CD14-positive monocyte (primary cell): ENCODE results near the gene PSME3. TPM values are rescaled to one million over a fixed set of nuclear protein-coding genes. Genes with fewer than 3 reads are reported as not detected.

Experiments used
- DNase-seq, 3 donors: peaks; one replicate each; pipeline ENCODE4 v3.0.0-alpha.2; 2011 to 2022
- H2AFZ ChIP-seq: 2 replicates; pipeline ENCODE4 v1.6.0; 2012; ENCODE audit warnings: mild to moderate bottlenecking, low read depth, low read length, inconsistent platforms; ENCODE audit not compliant: insufficient read depth, poor library complexity, severe bottlenecking
- H3K27ac ChIP-seq, 2 donors: 1 replicate in 1 of 2; 2 replicates in 1 of 2; pipeline ENCODE4 v1.5.1; 2012 to 2013; ENCODE audit warnings: low read length in 2 of 2, control low read depth in 1 of 2, inconsistent platforms in 1 of 2, low read depth in 1 of 2, mild to moderate bottlenecking in 1 of 2
- H3K27me3 ChIP-seq, 2 donors: one replicate each; pipeline versions ENCODE4 v1.6.0 to v1.6.1; 2011 to 2013; ENCODE audit warnings: low read length in 2 of 2; ENCODE audit not compliant: control insufficient read depth in 2 of 2, insufficient read depth in 2 of 2
- H3K36me3 ChIP-seq, 2 donors: replicated peaks in 1 of 2; 1 replicate in 1 of 2; 2 replicates in 1 of 2; pipeline versions ENCODE4 v1.5.1 to v1.6.1; 2012 to 2013; ENCODE audit warnings: low read length in 2 of 2, control low read depth in 1 of 2, inconsistent platforms in 1 of 2, mild to moderate bottlenecking in 1 of 2; ENCODE audit not compliant: insufficient read depth in 2 of 2, control insufficient read depth in 1 of 2
- H3K4me1 ChIP-seq, 2 donors: 1 replicate in 1 of 2; 2 replicates in 1 of 2; pipeline versions ENCODE4 v1.5.1 to v1.6.1; 2012 to 2013; ENCODE audit warnings: low read length in 2 of 2, control low read depth in 1 of 2, inconsistent platforms in 1 of 2, mild to moderate bottlenecking in 1 of 2, moderate library complexity in 1 of 2; ENCODE audit not compliant: insufficient read depth in 2 of 2, control insufficient read depth in 1 of 2
- H3K4me2 ChIP-seq: replicated peaks from 2 replicates; pipeline ENCODE3; 2012; ENCODE audit warnings: low read length, moderate library complexity, mild to moderate bottlenecking; ENCODE audit not compliant: poor library complexity, severe bottlenecking; ENCODE audit errors: extremely low read depth
- H3K4me3 ChIP-seq, 3 experiments: fragments of 200-600 bp in 1 of 3; sonication (generic) in 1 of 3; replicated peaks in 1 of 3; 1 replicate in 2 of 3; 2 replicates in 1 of 3; pipeline ENCODE4 v1.5.1; 2011 to 2013; ENCODE audit warnings: low read length in 3 of 3, mild to moderate bottlenecking in 3 of 3, control low read depth in 2 of 3, low read depth in 2 of 3, inconsistent platforms in 1 of 3, moderate library complexity in 1 of 3
- H3K79me2 ChIP-seq: 2 replicates; pipeline ENCODE4 v1.6.0; 2012; ENCODE audit warnings: mild to moderate bottlenecking, control low read depth, inconsistent platforms, low read length, moderate library complexity; ENCODE audit not compliant: insufficient read depth
- H3K9ac ChIP-seq: 2 replicates; pipeline ENCODE4 v1.6.0; 2017; ENCODE audit warnings: low read length, mild to moderate bottlenecking; ENCODE audit not compliant: insufficient read depth, poor library complexity, severe bottlenecking
- H3K9me3 ChIP-seq, 2 donors: replicated peaks in 1 of 2; 1 replicate in 1 of 2; 2 replicates in 1 of 2; pipeline versions ENCODE4 v1.5.1 to v1.6.1; 2012 to 2013; ENCODE audit warnings: low read length in 2 of 2, control low read depth in 1 of 2; ENCODE audit not compliant: control insufficient read depth in 1 of 2, insufficient read depth in 1 of 2
- H4K20me1 ChIP-seq: 2 replicates; pipeline ENCODE4 v1.6.0; 2012; ENCODE audit warnings: mild to moderate bottlenecking, low read length, control low read depth, moderate library complexity; ENCODE audit not compliant: insufficient read depth
- H3K27ac Mint-ChIP-seq, 7 donors: one replicate each; pipeline ENCODE4 v1.8.0; 2020; ENCODE audit warnings: mild to moderate bottlenecking in 7 of 7, mixed read lengths in 7 of 7, moderate library complexity in 6 of 7, inconsistent platforms in 2 of 7
- H3K27me3 Mint-ChIP-seq, 3 donors: one replicate each; pipeline ENCODE4 v1.8.0; 2021 to 2022; ENCODE audit warnings: low read depth in 3 of 3, mild to moderate bottlenecking in 3 of 3, mixed read lengths in 3 of 3, moderate library complexity in 3 of 3, inconsistent platforms in 1 of 3
- H3K36me3 Mint-ChIP-seq, 2 donors: one replicate each; pipeline ENCODE4 v1.8.0; 2020; ENCODE audit warnings: mixed read lengths in 2 of 2, inconsistent platforms in 1 of 2, mild to moderate bottlenecking in 1 of 2
- H3K4me1 Mint-ChIP-seq: one replicate; pipeline ENCODE4 v1.8.0; 2020; ENCODE audit warnings: mild to moderate bottlenecking, mixed read lengths
- H3K4me3 Mint-ChIP-seq, 2 donors: one replicate each; pipeline ENCODE4 v1.8.0; 2020; ENCODE audit warnings: mild to moderate bottlenecking in 2 of 2, mixed read lengths in 2 of 2, moderate library complexity in 1 of 2
- H3K9me3 Mint-ChIP-seq, 7 donors: one replicate each; pipeline ENCODE4 v1.8.0; 2020 to 2022; ENCODE audit warnings: mixed read lengths in 7 of 7, mild to moderate bottlenecking in 6 of 7, moderate library complexity in 6 of 7, inconsistent platforms in 2 of 7
- CTCF ChIP-seq: fragments of 200-600 bp; IDR thresholded peaks from one replicate; pipeline ENCODE4 v1.8.0; 2022; ENCODE audit warnings: antibody characterized with exemption, mild to moderate bottlenecking
- WGBS: methylation state at CpG from one replicate; pipeline ENCODE4 v1.1.5; 2013; ENCODE audit warnings: missing lambda C conversion rate; ENCODE audit not compliant: insufficient coverage; 5-methylcytosine and 5-hydroxymethylcytosine counted together
- intact Hi-C, 2 donors: fragments of 100-400 bp; cut with micrococcal nuclease; formaldehyde crosslinking; loops; one replicate each; pipeline versions ENCODE4 v1.15.0 to v1.15.1; 2023
- polyA plus RNA-seq, 3 donors: library from polyadenylated mRNA; depleted of rRNA in 1 of 3; unstranded in 2 of 3; stranded (reverse) in 1 of 3; fragments of 300-500 nt in 2 of 3; fragments of >200 nt in 1 of 3; fragmentation: Illumina TruSeq in 2 of 3; gene quantifications; 1 replicate in 2 of 3; 2 replicates in 1 of 3; pipeline ENCODE4 v1.2.3, GENCODE V29; 2012 to 2021

Gene PSME3
- polyA plus RNA-seq, 3 donors, result 61.9 to 137 (median 124) TPM

- no peak overlapping the region for H3K4me2 ChIP-seq
- H3K36me3 ChIP-seq, result peaks cover 63 to 73% of the 10 kb centered on the region in 2 donors
- intact Hi-C loops, result loop anchor here in 1 of 2 donors (5.0 kb wide), 1 partner anchor 48 kb away; the partner anchor contains the start of gene VPS25
- no peak overlapping the region for H3K27ac ChIP-seq
- DNase-seq, result peak; percentile 49 to 67 (median 54)
- Mint-ChIP-seq H3K27ac (peak overlapping the region in 2 of 7 donors; percentile 21 to 55), H3K9me3 (peaks cover 0 to 2% (median 0%) of the 10 kb centered on the region in 7 donors), H3K36me3 (peaks cover 59 to 77% of the 10 kb centered on the region in 2 donors), H3K4me3 (no peak overlapping the region), H3K27me3 (peaks cover 0 to 2% (median 0%) of the 10 kb centered on the region in 3 donors), H3K4me1 (peaks cover 10% of the 10 kb centered on the region)
- peaks cover 10 to 19% of the 10 kb centered on the region in 2 donors for H3K4me1 ChIP-seq
- no peaks in the 10 kb centered on the region for H3K9me3 ChIP-seq
- no CpG with 5 or more reads among the region's 2 CpGs for WGBS
- peaks cover 13% of the 10 kb centered on the region for H4K20me1 ChIP-seq
- H3K27me3 ChIP-seq, result no peaks in the 10 kb centered on the region
- H2AFZ ChIP-seq, result no peak overlapping the region
- H3K4me3 ChIP-seq, result no peak overlapping the region
- H3K9ac ChIP-seq, result no peak overlapping the region
- peak; percentile 91 for TF ChIP-seq CTCF
- H3K79me2 ChIP-seq, result peaks cover 34% of the 10 kb centered on the region
Measured at GRCh38 chr17:42819939-42820535, 13.2 kb upstream of the PSME3 start.

- peaks cover 0 to 2% (median 0%) of the 10 kb centered on the region in 3 donors for H3K27me3 Mint-ChIP-seq
- no CpG with 5 or more reads among the region's 7 CpGs for WGBS
- no peak for TF ChIP-seq CTCF
Measured at GRCh38 chr17:42821176-42821575, 12.0 kb upstream of the PSME3 start.

More at GRCh38 chr17:42821176-42821575, 12.0 kb upstream of the PSME3 start:
- peaks cover 10 to 19% of the 10 kb centered on the region in 2 donors for H3K4me1 ChIP-seq
- H3K79me2 ChIP-seq, result peaks cover 34% of the 10 kb centered on the region
- no peak for DNase-seq
- no peak overlapping the region for H3K27ac ChIP-seq
- Mint-ChIP-seq H3K9me3 (peaks cover 0 to 2% (median 0%) of the 10 kb centered on the region in 7 donors), H3K4me1 (peaks cover 10% of the 10 kb centered on the region), H3K4me3 (no peak overlapping the region), H3K27ac (no peak overlapping the region), H3K36me3 (peaks cover 48 to 65% of the 10 kb centered on the region in 2 donors)
- H4K20me1 ChIP-seq, result peaks cover 9% of the 10 kb centered on the region
- no peak overlapping the region for H2AFZ ChIP-seq
- no peaks in the 10 kb centered on the region for H3K27me3 ChIP-seq
- no peaks in the 10 kb centered on the region for H3K9me3 ChIP-seq
- no peak overlapping the region for H3K4me2 ChIP-seq
- intact Hi-C loops, result loop anchor here in 1 of 2 donors (5.0 kb wide), 1 partner anchor 49 kb away; the partner anchor contains the start of gene VPS25
- no peak overlapping the region for H3K4me3 ChIP-seq
- peaks cover 52 to 62% of the 10 kb centered on the region in 2 donors for H3K36me3 ChIP-seq
- no peak overlapping the region for H3K9ac ChIP-seq
